Daoy (cell line): ENCODE data around the gene FAM221B. TPM values are rescaled to one million over a fixed set of nuclear protein-coding genes. Genes with fewer than 3 reads are reported as not detected.

Experiments
- DNase-seq: peaks from one replicate; pipeline ENCODE4 v3.0.0-alpha.2; 2015; ENCODE audit warnings: low read depth
- total RNA-seq: library from RNA; depleted of rRNA; stranded (reverse); fragments of >200 nt; shearing (Covaris generic); gene quantifications from 2 replicates; pipeline ENCODE4 v1.2.3, GENCODE V29; 2014; rRNA removed

FAM221B gene
- total RNA-seq, 1 experiment from 2014 or later: not detected

GRCh38 chr9:35792024-35792813 lies 36.3 kb downstream of the FAM221B start:
- no peak for DNase-seq

- peak; percentile 42 for DNase-seq
Observed at GRCh38 chr9:35791297-35791921, 37.1 kb downstream of the FAM221B start, which contains the start of gene NPR2. Gene NPR2 (plus strand): TSS chr9:35791591. CDS start chr9:35792409, 818 bp downstream.

- peak; percentile 83 for DNase-seq
Observed at GRCh38 chr9:35790385-35791296, 37.9 kb downstream of the FAM221B start.

- no peak for DNase-seq
Observed at GRCh38 chr9:35790025-35790384, 38.5 kb downstream of the FAM221B start.

- no peak for DNase-seq
Observed at GRCh38 chr9:35789541-35789940, 39.0 kb downstream of the FAM221B start.

GRCh38 chr9:35783418-35783817 lies 45.1 kb downstream of the FAM221B start:
- DNase-seq: no peak

GRCh38 chr9:35781066-35781465 lies 47.5 kb downstream of the FAM221B start:
- DNase-seq: no peak

- DNase-seq: no peak
Observed at GRCh38 chr9:35778496-35778895, 50.0 kb downstream of the FAM221B start.

GRCh38 chr9:35776018-35776417 lies 52.5 kb downstream of the FAM221B start:
- no peak for DNase-seq

- no peak for DNase-seq
Observed at GRCh38 chr9:35774907-35775635, 53.5 kb downstream of the FAM221B start.

- no peak for DNase-seq
Observed at GRCh38 chr9:35771943-35772342, 56.6 kb downstream of the FAM221B start.

- no peak for DNase-seq
Observed at GRCh38 chr9:35771534-35771933, 57.0 kb downstream of the FAM221B start.

GRCh38 chr9:35771075-35771433 lies 57.5 kb downstream of the FAM221B start:
- DNase-seq: no peak

GRCh38 chr9:35769763-35770162 lies 58.8 kb downstream of the FAM221B start:
- no peak for DNase-seq

- DNase-seq: no peak
Observed at GRCh38 chr9:35767458-35767857, 61.1 kb downstream of the FAM221B start.

- no peak for DNase-seq
Observed at GRCh38 chr9:35766997-35767396, 61.5 kb downstream of the FAM221B start.

Other genes starting within 250 kb of the FAM221B start
- gene TESK1, start 223.5 kb downstream of the FAM221B start, total RNA-seq: 6.1 and 9.4 TPM in 2 replicates
- gene CD72, start 210.3 kb downstream of the FAM221B start, total RNA-seq: 1.7 TPM in 1 of 2 replicates, not detected in the other
- not detected in 2 replicates for gene SIT1, start 177.8 kb downstream of the FAM221B start, total RNA-seq
- gene RMRP, start 170.7 kb downstream of the FAM221B start, total RNA-seq: 3,813 and 4,416 TPM in 2 replicates
- 8.6 and 9.5 TPM in 2 replicates for gene CCDC107, start 170.4 kb downstream of the FAM221B start, total RNA-seq
- 2.9 and 4.2 TPM in 2 replicates for gene ARHGEF39, start 163.5 kb downstream of the FAM221B start, total RNA-seq
- 0.42 TPM in 1 of 2 replicates, not detected in the other for gene CA9, start 154.8 kb downstream of the FAM221B start, total RNA-seq
- 793 and 977 TPM in 2 replicates for gene TPM2, start 138.8 kb downstream of the FAM221B start, total RNA-seq
- 173 and 190 TPM in 2 replicates for gene TLN1, start 96.5 kb downstream of the FAM221B start, total RNA-seq
- gene CREB3, start 96.1 kb downstream of the FAM221B start, total RNA-seq: 97.9 and 104 TPM in 2 replicates
- gene GBA2, start 79.5 kb downstream of the FAM221B start, total RNA-seq: 23.6 and 24.8 TPM in 2 replicates
- gene RGP1, start 79.4 kb downstream of the FAM221B start, total RNA-seq: 11.7 and 16.3 TPM in 2 replicates
- 0.21 and 0.51 TPM in 2 replicates for gene MSMP, start 74.5 kb downstream of the FAM221B start, total RNA-seq
- gene NPR2, start 37.1 kb downstream of the FAM221B start, total RNA-seq: 2.1 and 3.4 TPM in 2 replicates
- gene SPAG8, start 16.5 kb downstream of the FAM221B start, total RNA-seq: 0.57 and 0.65 TPM in 2 replicates
- gene HINT2, start 13.7 kb downstream of the FAM221B start, total RNA-seq: 72.7 and 94.8 TPM in 2 replicates
- 1.1 and 2.0 TPM in 2 replicates for gene TMEM8B, start 496 bp upstream of the FAM221B start, total RNA-seq
- gene OR13J1, start 41.7 kb upstream of the FAM221B start, total RNA-seq: not detected in 2 replicates
- 1.8 and 3.5 TPM in 2 replicates for gene HRCT1, start 77.5 kb upstream of the FAM221B start, total RNA-seq
- 0.06 TPM in 1 of 2 replicates, not detected in the other for gene SPAAR, start 80.8 kb upstream of the FAM221B start, total RNA-seq
- gene OR2S2, start 129.4 kb upstream of the FAM221B start, total RNA-seq: not detected in 2 replicates
- gene RECK, start 208.2 kb upstream of the FAM221B start, total RNA-seq: 6.2 and 7.6 TPM in 2 replicates